ENCODE data around the gene PCYT1A. TPM values are rescaled to one million over a fixed set of nuclear protein-coding genes. Genes with fewer than 3 reads are reported as not detected.

Gene PCYT1A
- polyA plus RNA-seq, 3 donors: 24.3 to 99.6 (median 31.6) TPM

GRCh38 chr3:196194542-196194915, 93.0 kb downstream of the PCYT1A start:
- Mint-ChIP-seq H3K9me3 (peaks cover 0 to 2% (median 0%) of the 10 kb centered on the region in 7 donors), H3K4me1 (peaks cover 45% of the 10 kb centered on the region), H3K27me3 (ENCODE audit: low read depth in 3 of 3) (peaks cover 1 to 4% (median 3%) of the 10 kb centered on the region in 3 donors), H3K4me3 (no peak overlapping the region), H3K27ac (peak overlapping the region; percentile 70 to 98 (median 78)), H3K36me3 (peaks cover 0 to 4% of the 10 kb centered on the region in 2 donors)
- Histone ChIP-seq H3K4me1 (ENCODE audit: control insufficient read depth in 1 of 2, insufficient read depth in 2 of 2, low read length in 2 of 2) (peaks cover 44 to 50% of the 10 kb centered on the region in 2 donors), H3K4me3 (replicated peaks in 1 of 3; ENCODE audit: low read depth in 2 of 3, low read length in 3 of 3) (peak overlapping the region in 1 of 3 experiments; percentile 20), H3K4me2 (replicated peaks; ENCODE audit: extremely low read depth, low read length, poor library complexity, severe bottlenecking) (peak overlapping the region; percentile 42), H3K79me2 (ENCODE audit: insufficient read depth, low read length) (no peaks in the 10 kb centered on the region), H3K27ac (ENCODE audit: low read depth in 1 of 2, low read length in 2 of 2) (peak overlapping the region; percentile 96 to 99), H3K9me3 (replicated peaks in 1 of 2; ENCODE audit: control insufficient read depth in 1 of 2, insufficient read depth in 1 of 2, low read length in 2 of 2) (no peaks in the 10 kb centered on the region), H2AFZ (ENCODE audit: insufficient read depth, low read depth, low read length, poor library complexity, severe bottlenecking) (peak overlapping the region; percentile 84), H4K20me1 (ENCODE audit: insufficient read depth, low read length) (no peaks in the 10 kb centered on the region), H3K9ac (ENCODE audit: insufficient read depth, low read length, poor library complexity, severe bottlenecking) (peak overlapping the region; percentile 77), H3K27me3 (ENCODE audit: control insufficient read depth in 2 of 2, insufficient read depth in 2 of 2, low read length in 2 of 2) (no peaks in the 10 kb centered on the region), H3K36me3 (replicated peaks in 1 of 2; ENCODE audit: control insufficient read depth in 1 of 2, insufficient read depth in 2 of 2, low read length in 2 of 2) (no peaks in the 10 kb centered on the region)
- intact Hi-C loops (cut with micrococcal nuclease): loop anchor here (5.0 kb wide), 2 partner anchors 37 to 42 kb away; no protein-coding TSS in a partner anchor
- no peak for TF ChIP-seq CTCF (IDR thresholded peaks at IDR 0.05)
- 71% methylated on average over 3 of the region's 5 CpGs for WGBS (ENCODE audit: insufficient coverage)
- no peak for DNase-seq

DNA sequence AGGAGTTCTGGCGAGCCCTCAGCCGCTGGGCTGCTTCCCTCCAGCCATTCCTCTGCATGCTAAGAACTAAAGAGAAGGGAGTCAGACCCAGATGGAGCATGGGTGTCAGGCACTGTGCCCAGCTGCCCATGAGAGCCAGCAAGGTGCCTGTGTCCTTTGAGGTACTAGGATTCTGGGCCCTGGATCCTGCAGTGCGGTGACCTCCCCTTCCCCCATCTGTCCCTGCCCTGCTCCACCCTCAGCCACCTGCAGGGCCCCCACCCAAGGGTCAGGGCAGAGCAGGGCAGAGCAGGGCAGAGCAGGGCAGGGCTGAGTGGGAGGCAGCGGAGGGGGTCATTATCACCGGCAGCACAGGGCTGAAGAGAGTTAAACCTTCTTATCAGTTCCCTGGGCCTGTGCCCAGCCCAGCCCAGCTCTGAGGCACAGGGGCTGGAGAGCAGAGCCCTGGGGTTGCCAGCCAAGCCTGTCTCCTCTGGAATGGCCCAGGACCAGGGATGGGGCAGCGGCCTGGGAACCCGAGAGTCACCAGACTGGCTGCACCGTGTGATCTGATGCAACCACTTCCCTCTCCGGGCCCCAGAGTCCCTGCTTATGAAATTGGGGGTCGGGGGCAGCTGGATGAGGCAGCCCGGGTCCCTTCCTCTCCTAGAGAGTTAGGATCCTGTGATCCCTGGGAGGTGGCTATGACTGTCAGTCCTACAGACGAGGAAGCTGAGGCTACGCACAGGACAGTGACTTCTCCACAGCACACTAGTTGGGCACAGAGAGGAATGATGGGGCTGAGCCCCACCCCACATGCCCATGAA, 93.6 kb downstream of the PCYT1A start:
- Mint-ChIP-seq H3K27ac (peak overlapping the region; percentile 98 to 100 (median 99)), H3K4me3 (no peak overlapping the region), H3K36me3 (peaks cover 0 to 4% of the 10 kb centered on the region in 2 donors), H3K4me1 (peaks cover 49% of the 10 kb centered on the region), H3K27me3 (ENCODE audit: low read depth in 3 of 3) (peaks cover 0 to 4% (median 4%) of the 10 kb centered on the region in 3 donors), H3K9me3 (peaks cover 0 to 2% (median 0%) of the 10 kb centered on the region in 7 donors)
- Histone ChIP-seq H3K79me2 (ENCODE audit: insufficient read depth, low read length) (no peaks in the 10 kb centered on the region), H3K27me3 (ENCODE audit: control insufficient read depth in 2 of 2, insufficient read depth in 2 of 2, low read length in 2 of 2) (no peaks in the 10 kb centered on the region), H4K20me1 (ENCODE audit: insufficient read depth, low read length) (no peaks in the 10 kb centered on the region), H3K36me3 (replicated peaks in 1 of 2; ENCODE audit: control insufficient read depth in 1 of 2, insufficient read depth in 2 of 2, low read length in 2 of 2) (no peaks in the 10 kb centered on the region), H3K27ac (ENCODE audit: low read depth in 1 of 2, low read length in 2 of 2) (peak overlapping the region; percentile 96 to 99), H3K4me1 (ENCODE audit: control insufficient read depth in 1 of 2, insufficient read depth in 2 of 2, low read length in 2 of 2) (peaks cover 44 to 50% of the 10 kb centered on the region in 2 donors), H3K4me2 (replicated peaks; ENCODE audit: extremely low read depth, low read length, poor library complexity, severe bottlenecking) (peak overlapping the region; percentile 42), H3K4me3 (replicated peaks in 1 of 3; ENCODE audit: low read depth in 2 of 3, low read length in 3 of 3) (peak overlapping the region in 1 of 3 experiments; percentile 20), H3K9me3 (replicated peaks in 1 of 2; ENCODE audit: control insufficient read depth in 1 of 2, insufficient read depth in 1 of 2, low read length in 2 of 2) (no peaks in the 10 kb centered on the region), H2AFZ (ENCODE audit: insufficient read depth, low read depth, low read length, poor library complexity, severe bottlenecking) (peak overlapping the region; percentile 84), H3K9ac (ENCODE audit: insufficient read depth, low read length, poor library complexity, severe bottlenecking) (peak overlapping the region; percentile 77)
- WGBS (ENCODE audit: insufficient coverage): 52% methylated on average over 8 of the region's 13 CpGs
- peak; percentile 85 to 91 (median 87) for DNase-seq
- intact Hi-C loops (cut with micrococcal nuclease): loop anchor here (2.0 to 5.0 kb wide), 3 partner anchors 15 to 42 kb away; no protein-coding TSS in a partner anchor
- TF ChIP-seq CTCF (IDR thresholded peaks at IDR 0.05): no peak

All from CD14-positive monocyte (primary cell).